GM19351 (cell line): Measurements from ENCODE around the gene FBXO42.

Experiments
- ATAC-seq: cut with Tn5 transposase; IDR thresholded peaks from one replicate; pipeline ENCODE4 v1.9.1; 2021; ENCODE audit warnings: mild to moderate bottlenecking, moderate library complexity; ENCODE audit not compliant: unreplicated experiment

Gene FBXO42

DNA sequence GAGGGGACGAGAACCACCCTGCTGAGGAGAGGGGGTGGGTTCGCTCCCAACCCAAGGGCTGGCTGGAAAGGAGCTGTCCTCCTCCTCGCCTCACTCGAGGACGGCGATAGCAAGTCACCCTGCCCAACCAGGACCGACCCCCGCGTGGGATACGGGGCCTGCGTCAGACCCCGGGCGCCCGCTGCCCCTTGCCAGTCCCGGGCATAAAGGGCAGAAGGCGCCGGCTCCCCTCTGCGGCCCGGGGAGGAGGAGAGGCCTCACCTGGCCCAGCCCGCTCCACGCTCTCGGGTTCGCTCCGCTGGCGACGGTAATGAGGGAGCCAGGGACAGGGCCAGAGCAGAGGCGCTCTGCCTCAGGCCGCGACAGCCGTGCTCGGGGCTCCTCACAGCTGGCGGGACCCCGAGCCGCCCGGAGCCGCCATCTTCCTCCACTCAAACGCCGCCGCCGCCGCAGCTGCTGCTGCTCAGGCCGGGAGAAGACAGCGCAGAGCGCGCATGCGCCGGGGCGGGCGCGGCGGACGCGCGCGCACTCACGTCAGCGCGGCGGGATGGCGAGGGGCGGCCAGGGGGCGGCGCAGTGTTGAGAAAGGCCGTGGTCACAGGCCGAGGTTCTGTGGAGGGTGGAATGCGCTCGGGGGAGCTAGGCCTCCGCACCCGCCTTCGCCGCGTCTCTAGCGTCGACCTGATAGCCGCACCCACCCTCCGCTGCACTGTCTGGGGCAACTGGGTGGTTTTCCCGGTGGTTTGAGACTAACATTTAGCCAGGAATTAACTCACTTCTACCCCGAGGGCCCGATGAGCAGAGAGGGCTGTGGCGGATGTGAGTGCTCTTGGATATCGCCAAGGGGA, at the start of gene FBXO42:
FBXO42 (minus strand) TSS at position 487 of the 848 bp plus-strand sequence. CDS start 37,062 bp downstream, outside the sequence.
- peak; percentile 86 for ATAC-seq

DNA sequence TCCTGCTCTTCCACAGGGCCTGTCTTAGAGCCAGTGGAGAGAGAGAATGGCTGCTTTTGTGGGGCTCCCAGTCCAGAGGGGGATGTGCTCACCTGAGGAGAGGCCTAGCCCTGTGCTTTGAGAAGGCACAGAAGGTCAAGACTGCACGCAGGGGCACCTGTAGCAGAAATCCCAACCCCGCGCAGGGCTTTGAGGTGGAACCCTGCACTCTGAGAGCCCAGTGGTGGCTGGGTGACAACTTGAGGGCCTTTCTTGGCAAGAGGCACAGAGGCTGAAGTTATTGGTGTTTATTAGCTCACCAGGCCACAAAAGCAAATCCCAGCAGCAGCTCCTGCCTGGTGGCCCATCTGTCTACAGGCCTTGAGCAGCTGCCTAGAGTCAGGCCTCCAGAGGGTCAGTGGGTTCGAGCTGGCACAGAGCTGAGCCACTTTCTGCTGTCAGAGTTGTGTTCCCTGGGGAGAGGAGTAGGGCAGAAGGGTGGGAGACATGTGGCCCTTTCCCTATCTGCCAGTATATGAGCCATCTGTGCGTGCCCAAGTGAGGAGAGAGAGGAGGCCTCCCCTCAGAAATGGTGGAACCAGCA, 46.2 kb upstream of the FBXO42 start:
- no peak for ATAC-seq

DNA sequence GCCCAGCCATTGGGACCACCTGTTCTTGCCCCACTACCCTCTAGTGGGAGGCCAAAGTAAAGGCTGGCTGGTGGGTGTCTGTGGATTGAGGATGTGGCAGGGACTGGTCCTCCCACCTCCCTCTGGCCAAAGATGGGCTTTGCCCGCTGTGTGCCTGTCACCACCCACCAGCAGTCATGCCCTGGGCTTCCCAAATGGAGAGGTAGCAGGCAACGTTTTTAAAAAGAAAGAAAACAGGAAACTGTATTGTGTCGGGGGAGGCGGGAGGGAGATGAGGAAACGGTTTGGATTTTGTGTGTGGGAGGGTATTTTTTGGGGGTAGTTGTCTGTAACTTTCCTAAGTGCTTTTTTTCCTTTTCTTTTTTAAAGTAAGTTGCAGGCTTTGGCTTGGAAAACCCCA, 44.8 kb upstream of the FBXO42 start:
- no peak for ATAC-seq

DNA sequence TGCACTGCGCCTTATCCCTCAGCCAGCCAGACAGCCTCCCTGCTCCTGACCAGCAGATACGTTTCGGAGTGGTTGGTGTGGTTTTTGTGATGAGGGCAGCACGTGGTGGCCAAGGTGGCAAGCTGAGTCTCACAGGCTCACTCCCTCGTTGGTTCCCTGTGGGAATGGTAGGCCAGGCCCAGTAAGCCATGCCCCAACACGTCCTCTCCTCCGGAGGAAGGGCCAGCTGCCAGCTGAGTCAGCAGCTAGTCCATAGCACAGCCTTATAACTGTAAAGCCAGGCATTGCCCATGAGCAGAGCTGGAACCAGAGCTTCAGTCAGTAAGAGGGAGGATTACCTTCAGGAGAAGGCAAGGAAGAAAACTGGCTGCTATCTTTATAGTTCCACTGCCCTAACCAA, 44.3 kb upstream of the FBXO42 start:
- no peak for ATAC-seq

DNA sequence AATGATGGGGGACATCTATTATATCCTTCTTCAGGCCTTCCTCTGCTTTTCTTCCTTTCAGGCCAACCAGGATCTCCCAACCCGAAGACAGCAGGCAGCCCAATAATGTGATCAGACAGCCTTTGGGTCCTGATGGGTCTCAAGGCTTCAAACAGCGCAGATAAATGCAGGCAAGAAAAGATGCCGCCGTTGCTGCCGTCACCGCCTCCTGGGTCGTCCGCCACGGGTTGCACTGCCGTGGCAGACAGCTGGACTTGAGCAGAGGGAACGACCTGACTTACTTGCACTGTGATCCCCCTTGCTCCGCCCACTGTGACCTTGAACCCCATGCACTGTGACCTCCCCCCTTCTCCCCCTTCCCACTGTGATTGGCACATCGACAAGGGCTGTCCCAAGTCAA, 42.7 kb upstream of the FBXO42 start:
- no peak for ATAC-seq

DNA sequence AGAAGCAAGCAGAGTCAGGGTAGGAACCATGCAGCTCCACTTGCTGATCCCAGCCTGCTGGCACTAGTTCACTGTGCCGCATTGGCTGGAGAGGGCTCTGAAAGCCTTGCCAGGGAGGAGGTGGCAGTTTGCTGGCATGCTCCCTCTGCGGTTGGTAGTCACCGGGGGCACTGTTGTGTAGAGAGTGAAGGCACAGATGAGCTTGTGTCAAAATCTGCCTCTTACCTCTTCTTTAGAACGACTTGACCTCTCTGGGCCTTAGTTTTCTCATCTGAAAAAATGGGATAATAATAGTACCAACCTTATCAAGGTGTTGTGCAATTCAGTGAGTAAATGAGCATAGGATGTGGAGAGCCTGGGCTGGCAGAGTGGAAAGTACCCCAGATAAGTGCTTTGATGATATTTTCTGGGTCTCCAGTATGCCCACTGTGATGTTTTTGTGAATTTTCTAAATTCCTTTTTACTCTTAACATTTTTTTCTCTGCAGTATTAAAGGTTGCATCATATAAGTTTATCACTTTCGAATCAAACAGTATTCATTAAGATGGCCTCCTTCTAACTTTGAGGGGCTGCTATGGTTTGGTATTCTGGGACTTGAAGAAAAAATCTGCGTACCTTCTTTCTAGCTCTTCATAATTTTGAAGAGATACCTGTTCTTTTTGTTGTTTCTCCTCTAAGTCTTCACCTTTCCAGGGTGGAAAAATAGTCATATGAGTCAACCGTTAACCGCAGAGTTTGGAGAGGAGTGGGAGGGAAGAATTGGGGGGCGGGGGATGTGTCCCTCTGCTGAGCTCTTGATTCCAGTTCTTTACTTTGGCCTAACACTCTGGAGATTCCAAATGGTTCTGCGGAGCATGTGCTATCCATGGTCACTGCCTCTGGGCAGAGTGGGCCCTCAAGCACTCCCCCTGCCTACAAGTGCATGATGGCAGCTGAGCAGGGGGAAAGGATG, 41.6 kb upstream of the FBXO42 start:
- ATAC-seq = no peak

DNA sequence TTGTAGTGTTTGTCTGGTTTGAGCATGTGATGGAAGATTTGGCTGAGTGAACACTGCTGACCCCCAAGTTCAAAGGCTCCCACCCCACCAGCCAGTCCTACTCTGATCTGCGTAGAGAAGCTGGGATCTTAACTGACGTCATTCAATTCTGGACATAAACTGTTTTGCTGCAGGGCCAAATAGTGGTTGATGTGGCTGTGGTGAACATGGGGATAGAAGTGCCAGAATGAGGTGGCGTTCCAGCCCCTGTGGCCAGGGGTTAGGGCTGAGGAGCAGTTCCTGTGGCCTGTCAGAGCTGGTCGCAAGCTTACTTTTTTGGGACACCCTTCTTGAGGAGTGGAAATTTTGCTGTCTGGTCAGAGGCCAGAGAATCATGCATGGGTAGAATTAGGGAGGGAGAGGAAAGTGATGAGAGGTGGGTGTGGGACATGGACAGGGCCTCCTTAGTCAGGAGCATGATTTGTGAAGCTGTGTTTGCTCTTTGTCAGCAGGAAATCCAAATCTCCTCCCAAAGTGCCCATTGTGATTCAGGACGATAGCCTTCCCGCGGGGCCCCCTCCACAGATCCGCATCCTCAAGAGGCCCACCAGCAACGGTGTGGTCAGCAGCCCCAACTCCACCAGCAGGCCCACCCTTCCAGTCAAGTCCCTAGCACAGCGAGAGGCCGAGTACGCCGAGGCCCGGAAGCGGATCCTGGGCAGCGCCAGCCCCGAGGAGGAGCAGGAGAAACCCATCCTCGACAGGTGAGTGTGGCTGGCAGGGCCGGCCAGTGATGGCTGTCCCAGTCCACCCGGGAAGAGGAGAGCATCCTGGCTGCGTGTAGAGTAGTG, 40.7 kb upstream of the FBXO42 start:
- ATAC-seq = no peak

DNA sequence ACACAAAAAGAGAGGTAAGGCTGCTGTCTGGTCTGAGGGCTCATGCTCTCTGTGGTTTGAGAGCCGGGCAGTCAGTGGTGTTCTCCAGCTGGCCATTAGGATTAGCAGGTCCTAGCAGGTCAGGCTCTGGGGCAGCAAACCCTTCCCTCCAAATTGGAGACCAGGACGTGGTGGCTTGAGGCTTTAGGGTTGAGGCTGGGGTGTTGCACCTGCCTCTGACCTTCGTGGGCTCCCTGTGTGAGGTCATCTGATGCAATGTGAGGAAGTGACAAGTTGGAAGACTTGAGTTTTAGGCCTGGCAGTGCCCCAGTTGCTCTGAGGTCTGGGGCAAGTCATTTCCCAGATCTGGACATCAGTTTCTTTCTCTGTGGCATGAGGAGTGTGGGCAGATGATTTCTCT, 39.1 kb upstream of the FBXO42 start:
- ATAC-seq = no peak

DNA sequence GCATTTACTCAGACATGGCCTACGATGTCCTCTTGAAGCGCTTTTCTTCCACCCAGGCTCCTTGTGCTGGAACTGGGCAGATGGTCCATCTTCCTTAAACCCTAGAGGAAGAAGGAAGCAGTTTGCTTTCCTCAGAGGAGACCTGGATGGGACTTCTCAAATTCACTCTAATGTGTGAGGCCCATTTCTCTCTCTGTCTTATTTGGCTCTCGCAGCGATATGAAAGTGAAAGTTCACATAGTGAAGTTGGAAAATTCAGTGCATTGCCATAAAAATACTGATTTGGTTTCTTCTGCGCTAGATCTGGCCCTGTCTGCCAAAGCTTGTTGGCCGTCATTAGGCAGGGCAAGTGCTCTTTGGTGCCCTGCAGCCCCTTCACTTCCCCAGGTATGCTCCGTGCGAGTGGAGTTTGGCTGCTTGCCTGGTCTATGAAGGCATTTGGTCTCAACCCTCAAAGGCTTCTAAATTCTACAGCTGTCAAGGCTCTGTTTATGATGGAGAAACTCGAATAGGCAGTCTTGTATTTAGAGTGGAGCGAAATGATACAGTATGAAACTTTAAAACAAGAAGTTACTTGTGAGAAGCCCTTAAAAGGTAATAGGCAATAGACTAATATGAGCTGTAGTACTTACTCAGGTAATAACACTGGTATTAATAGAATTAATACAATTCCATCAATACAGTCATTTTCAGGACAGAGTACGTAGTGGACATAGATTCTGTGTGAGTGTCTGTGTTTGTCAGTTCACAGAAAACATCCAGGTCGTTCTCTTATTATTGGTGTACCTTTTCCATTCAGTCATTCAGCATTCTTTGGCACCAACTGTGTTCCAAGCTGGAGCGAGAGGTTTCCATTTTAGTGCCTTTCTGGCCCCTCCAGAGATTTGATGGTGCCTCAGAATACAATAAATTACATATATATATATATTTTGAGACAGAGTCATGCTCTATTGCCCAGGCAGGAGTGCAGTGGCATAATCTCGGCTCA, 35.2 kb upstream of the FBXO42 start:
- ATAC-seq = no peak

DNA sequence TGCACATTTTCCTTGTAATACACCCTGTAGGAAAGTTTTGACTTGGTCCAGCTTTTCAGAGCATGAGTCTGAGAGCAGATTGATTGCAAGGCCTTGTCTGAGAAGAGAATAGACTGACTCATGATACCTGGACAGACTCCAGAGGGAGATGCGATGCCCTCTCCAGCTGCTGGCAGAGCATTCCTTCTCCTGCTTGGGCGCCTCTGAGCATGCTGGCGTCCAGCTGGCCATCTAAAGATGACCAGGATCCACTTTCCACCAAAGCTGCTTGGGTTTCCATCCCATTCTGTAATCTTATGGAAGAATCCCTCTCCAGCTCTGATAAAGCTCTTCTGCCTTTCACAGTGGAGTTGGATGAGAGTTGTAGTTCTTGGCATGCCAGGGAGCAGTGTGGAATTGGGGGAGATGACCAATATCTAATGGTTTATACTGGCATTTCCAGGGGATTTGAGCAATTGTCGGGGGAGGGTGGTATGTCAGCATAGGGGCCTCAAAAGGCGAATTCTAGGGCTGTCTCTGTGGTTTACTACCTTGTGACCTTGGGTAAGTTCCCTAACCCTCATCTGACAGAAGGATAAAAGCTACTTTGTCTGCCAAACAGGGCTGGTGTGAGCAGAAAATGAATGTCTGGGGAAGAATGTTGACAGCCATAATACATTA, 34.3 kb upstream of the FBXO42 start:
- no peak for ATAC-seq

DNA sequence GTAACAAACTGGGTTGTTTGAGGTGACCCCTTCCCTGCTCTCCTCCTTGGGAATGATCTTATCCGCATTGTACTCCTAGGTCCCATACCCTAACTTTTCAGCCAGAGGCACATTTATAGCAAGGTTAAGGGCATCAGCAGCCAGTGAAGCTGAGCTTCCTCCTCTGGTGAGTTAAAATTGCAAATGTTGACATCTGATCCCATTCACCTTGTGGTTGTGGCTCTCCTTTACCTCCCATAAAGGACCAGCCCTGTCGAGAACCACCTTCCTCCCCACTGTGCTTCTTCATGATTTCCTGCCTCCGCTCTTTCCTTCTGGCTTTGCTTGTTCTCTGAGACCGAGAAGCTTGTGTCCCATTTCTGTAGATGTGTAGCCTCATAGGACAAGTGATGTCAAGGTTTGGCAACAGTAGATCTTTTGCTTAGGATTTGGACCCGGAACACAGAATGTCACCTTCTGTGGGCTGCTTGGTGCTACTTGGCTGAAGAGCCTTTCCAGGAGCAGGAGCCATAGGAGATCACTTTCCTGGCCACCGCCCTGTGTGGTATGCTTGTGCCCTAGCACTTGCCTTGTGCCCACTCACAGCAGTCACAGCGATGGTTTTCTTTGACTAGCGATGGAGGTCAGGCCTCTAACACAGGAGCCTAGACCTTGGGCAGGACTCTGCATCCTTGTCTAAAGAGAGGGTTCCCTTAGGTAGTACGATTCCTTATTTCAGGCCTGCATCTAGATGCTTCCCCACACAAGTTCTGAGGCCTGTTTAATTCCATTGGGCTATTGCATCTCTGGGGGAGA, 33.6 kb upstream of the FBXO42 start:
- ATAC-seq = no peak

DNA sequence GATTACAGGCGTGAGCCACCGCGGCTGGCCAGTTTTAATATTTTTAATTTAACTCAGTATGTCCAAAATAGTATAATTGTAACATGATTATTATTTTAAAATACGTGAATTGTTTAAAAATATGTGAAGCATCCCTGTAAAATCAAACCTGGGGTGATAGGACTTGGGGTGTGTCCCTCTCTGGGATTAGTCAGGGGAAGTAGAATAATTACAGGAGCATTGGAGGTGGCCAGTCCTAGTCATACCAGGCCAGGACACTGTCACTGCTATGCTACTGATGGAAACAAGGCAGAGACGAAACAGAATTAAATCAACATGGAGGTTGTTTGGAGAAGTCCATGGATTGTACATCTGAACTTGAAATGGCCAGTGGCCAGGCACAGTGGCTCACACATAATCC, 31.6 kb upstream of the FBXO42 start:
- ATAC-seq = no peak

DNA sequence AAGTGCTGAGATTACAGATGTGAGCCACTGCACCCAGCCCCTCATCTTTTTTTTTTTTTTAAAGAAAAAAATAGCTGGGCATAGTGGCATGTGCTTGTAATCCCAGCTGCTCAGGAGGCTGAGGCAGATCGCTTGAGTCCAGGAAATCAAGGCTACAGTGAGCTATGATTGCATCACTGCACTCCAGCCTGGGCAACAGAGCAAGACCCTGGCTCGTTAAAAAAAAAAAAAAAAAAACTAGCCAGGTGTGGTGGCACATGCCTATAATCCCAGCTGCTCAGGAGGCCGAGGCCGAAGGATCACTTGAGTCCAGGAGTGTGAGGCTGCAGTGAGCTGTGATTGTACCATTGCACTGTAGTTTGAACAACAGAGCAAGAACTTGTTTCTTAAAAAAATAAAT, 28.6 kb upstream of the FBXO42 start:
- ATAC-seq = no peak

DNA sequence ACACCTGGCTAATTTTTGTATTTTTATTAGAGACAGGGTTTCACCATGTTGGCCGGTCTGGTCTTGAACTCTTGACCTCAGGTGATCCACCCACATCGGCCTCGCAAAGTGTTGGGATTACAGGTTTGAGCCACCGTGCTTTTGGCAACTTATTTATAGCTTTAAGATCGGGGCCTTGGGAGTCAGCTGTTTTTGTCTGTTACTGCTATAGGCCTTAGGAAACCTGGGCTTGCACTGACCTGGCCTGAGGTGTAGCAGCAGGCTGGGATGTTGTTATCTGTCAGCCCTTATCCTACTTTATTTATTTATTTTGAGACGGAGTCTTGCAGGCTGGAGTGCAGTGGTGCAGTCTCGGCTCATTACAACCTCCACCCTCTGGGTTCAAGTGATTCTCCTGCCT, 26.2 kb upstream of the FBXO42 start:
- ATAC-seq = no peak

DNA sequence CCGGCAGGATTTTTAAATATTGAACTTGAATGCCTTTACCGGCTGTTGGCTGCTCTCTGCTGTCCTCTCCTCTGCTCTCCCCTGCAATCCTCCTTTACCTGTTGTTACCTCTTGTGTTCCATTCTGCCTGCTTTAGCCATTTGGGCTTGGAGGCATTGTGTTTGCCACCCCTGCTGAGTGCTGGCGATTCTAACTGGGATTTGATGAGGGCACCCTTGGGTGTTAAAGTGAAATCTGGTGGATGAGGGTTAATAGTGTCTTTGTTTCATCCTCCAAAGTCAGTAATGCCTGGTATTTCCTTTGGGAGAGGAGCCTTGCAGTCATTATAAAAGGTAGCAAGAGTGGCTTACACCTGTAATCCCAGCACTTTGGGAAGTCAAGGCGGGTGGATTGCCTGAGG, 24.7 kb upstream of the FBXO42 start:
- ATAC-seq = no peak

DNA sequence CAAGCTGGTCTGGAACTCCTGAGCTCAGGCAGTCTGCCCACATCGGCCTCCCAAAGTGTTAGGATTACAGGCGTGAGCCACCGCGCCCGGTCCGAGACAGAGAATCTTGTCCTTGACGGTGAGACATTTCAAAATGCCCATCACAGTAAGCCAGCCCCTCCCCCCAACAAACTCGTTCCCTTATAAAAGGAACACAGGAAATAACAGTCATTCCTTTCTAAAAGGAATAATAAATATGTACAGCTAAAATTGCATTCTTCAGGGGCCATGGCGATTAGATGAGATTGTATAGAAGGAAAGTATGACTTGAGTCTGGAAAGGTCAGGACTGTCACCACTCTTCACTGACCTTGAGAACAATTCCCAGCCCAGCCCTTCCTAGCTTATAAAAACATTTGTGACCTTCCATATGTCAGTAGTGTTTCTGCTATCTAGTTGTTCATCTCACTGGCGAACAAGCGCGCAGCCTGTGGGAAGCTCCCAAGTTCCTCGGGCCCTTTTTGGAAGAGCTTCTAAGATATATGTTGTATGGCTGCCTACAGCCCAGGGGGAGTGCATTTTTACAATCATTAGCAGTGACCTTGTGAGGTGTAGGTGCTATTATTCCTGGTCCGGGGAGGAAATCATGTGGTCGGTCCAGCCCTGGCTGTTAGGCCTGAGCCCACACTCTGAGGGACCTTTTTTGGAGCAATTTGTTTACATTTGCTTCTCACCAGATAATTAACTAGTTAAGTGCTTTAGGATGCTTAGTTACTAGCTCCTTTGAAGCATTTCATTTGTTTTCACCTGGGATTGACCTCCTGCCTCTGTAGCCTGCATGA, 23.5 kb upstream of the FBXO42 start:
- no peak for ATAC-seq

DNA sequence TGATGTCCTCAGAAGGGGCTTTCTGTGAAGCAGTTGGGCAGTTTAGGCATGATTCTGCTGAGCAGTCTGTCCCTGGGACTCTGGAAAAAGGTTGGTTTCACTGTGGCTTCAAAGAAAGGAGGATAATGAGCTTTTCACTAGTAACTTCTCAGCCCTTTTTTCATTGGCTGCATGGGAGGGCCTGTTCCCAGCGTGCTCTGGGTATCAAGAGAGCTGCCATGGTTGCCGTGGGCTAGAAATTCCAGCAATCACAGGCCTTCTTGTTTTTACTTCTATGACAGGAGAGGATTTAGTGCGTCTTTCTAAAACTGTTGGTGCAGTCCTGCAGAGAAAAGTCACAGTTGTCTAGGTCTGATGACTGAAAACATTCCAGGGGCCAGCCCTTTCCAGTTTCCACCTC, 22.0 kb upstream of the FBXO42 start:
- ATAC-seq = no peak
